A549 (cell line): Measurements from ENCODE around the gene PLEKHA7.

Experiments
- HDAC2 ChIP-seq: fragments of 200-600 bp; sonication (generic); IDR thresholded peaks from 2 replicates; pipeline ENCODE4 v1.6.1; 2016
- JUN ChIP-seq, 2 experiments: fragments of >200 bp; sonication (Bioruptor Twin); formaldehyde crosslinking; IDR thresholded peaks; 2 replicates in 1 of 2; 3 replicates in 1 of 2; pipeline ENCODE4 v1.6.1; 2016 to 2017
- REST ChIP-seq: fragments of 200-600 bp; sonication (generic); IDR thresholded peaks from 2 replicates; pipeline ENCODE4 v1.6.1; 2016; ENCODE audit warnings: antibody characterized with exemption, mild to moderate bottlenecking, moderate library complexity
- TF ChIP-seq, protein P1 (sequence below): fragments of >200 bp; sonication (Bioruptor Twin); formaldehyde crosslinking; IDR thresholded peaks from 3 replicates; pipeline ENCODE4 v1.5.1; 2016
- TF ChIP-seq, protein P2 (sequence below): IDR thresholded peaks from 2 replicates; pipeline ENCODE4 v1.6.1; 2012

- TF ChIP-seq HDAC2 (no peak), JUN (IDR thresholded peaks at IDR 0.05) (no peak), REST (no peak)
- TF ChIP-seq, protein P1, sequence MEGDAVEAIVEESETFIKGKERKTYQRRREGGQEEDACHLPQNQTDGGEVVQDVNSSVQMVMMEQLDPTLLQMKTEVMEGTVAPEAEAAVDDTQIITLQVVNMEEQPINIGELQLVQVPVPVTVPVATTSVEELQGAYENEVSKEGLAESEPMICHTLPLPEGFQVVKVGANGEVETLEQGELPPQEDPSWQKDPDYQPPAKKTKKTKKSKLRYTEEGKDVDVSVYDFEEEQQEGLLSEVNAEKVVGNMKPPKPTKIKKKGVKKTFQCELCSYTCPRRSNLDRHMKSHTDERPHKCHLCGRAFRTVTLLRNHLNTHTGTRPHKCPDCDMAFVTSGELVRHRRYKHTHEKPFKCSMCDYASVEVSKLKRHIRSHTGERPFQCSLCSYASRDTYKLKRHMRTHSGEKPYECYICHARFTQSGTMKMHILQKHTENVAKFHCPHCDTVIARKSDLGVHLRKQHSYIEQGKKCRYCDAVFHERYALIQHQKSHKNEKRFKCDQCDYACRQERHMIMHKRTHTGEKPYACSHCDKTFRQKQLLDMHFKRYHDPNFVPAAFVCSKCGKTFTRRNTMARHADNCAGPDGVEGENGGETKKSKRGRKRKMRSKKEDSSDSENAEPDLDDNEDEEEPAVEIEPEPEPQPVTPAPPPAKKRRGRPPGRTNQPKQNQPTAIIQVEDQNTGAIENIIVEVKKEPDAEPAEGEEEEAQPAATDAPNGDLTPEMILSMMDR = no peak
- TF ChIP-seq, protein P2, sequence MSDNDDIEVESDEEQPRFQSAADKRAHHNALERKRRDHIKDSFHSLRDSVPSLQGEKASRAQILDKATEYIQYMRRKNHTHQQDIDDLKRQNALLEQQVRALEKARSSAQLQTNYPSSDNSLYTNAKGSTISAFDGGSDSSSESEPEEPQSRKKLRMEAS = no peak
These were observed 24.7 kb downstream of the PLEKHA7 start for GRCh38 chr11:16989554-16989953.
